PC-3 (cell line): ENCODE data around the gene C1orf198. TPM values are rescaled to one million over a fixed set of nuclear protein-coding genes. Genes with fewer than 3 reads are reported as not detected.

Experiments used
- ATAC-seq: fragments of 200-7000 bp; cut with Tn5 transposase; 2 replicates; pipeline ENCODE4 v1.9.1; 2020; ENCODE audit warnings: mild to moderate bottlenecking, moderate library complexity
- BruUV-seq: library from RNA; stranded (reverse); fragments of 400-500 nt; replicated peaks from 2 replicates; lab custom pipeline; 2021; lab: Mats Ljungman, UMichigan
- CTCF ChIA-PET: fragments of 300-600 bp; sonication (Branson Sonifier 250); formaldehyde crosslinking; loops from one replicate; lab custom pipeline; 2022; ENCODE audit warnings: antibody characterized with exemption; lab: Charles Lee
- POLR2A ChIA-PET: fragments of 300-600 bp; sonication (Branson Sonifier 250); formaldehyde crosslinking; loops from one replicate; lab custom pipeline; 2022; ENCODE audit warnings: antibody characterized with exemption; ENCODE audit not compliant: unreplicated experiment; lab: Charles Lee
- DNase-seq: peaks from one replicate; pipeline ENCODE4 v3.0.0-alpha.2; 2015
- H2AFZ ChIP-seq: fragments of 300-600 bp; sonication (generic); 2 replicates; pipeline ENCODE4 v1.6.0; 2016; ENCODE audit warnings: antibody characterized with exemption, low read length
- H3F3A ChIP-seq: fragments of 300-600 bp; sonication (generic); one replicate; pipeline ENCODE4 v1.6.0; 2017; ENCODE audit warnings: antibody characterized with exemption, low read length, control low read depth, mild to moderate bottlenecking; ENCODE audit not compliant: unreplicated experiment
- H3K27ac ChIP-seq: fragments of 300-600 bp; sonication (generic); 2 replicates; pipeline ENCODE4 v1.5.1; 2016; ENCODE audit warnings: mild to moderate bottlenecking, low read length
- H3K27me3 ChIP-seq: fragments of 300-600 bp; sonication (generic); 2 replicates; pipeline ENCODE4 v1.6.1; 2016; ENCODE audit warnings: low read length, mixed read lengths
- H3K36me3 ChIP-seq: fragments of 300-600 bp; sonication (generic); 2 replicates; pipeline ENCODE4 v1.6.1; 2016; ENCODE audit warnings: low read depth, mixed run types, low read length, mixed read lengths
- H3K4me1 ChIP-seq: fragments of 300-600 bp; sonication (generic); 2 replicates; pipeline ENCODE4 v1.5.1; 2016; ENCODE audit warnings: low read length; ENCODE audit not compliant: insufficient read depth
- H3K4me2 ChIP-seq: fragments of 300-600 bp; sonication (generic); 2 replicates; pipeline ENCODE4 v1.6.0; 2016; ENCODE audit warnings: low read length
- H3K4me3 ChIP-seq: fragments of 300-600 bp; sonication (generic); 2 replicates; pipeline ENCODE4 v1.5.1; 2016; ENCODE audit warnings: mild to moderate bottlenecking, low read length, mixed read lengths
- H3K79me2 ChIP-seq: fragments of 300-600 bp; sonication (generic); 2 replicates; pipeline ENCODE4 v1.6.1; 2017; ENCODE audit warnings: low read length, mixed read lengths
- H3K9ac ChIP-seq: fragments of 300-600 bp; sonication (generic); 2 replicates; pipeline ENCODE4 v1.6.0; 2016; ENCODE audit warnings: mild to moderate bottlenecking, low read length
- H3K9me2 ChIP-seq: fragments of 300-600 bp; sonication (generic); replicated peaks from 2 replicates; pipeline ENCODE4 v1.6.1; 2016; ENCODE audit warnings: mixed run types, low read length, mixed read lengths
- H3K9me3 ChIP-seq: fragments of 300-600 bp; sonication (generic); 2 replicates; pipeline ENCODE4 v1.6.1; 2016; ENCODE audit warnings: low read length, mixed read lengths
- H4K20me1 ChIP-seq: fragments of 300-600 bp; sonication (generic); 2 replicates; pipeline ENCODE4 v1.6.1; 2016; ENCODE audit warnings: low read length, mixed read lengths
- CTCF ChIP-seq: fragments of 300-600 bp; sonication (generic); conservative IDR thresholded peaks from 2 replicates; pipeline ENCODE4 v1.5.1; 2017; ENCODE audit warnings: antibody characterized with exemption, low read depth, mild to moderate bottlenecking, low read length
- EZH2 ChIP-seq: fragments of 300-600 bp; sonication (generic); IDR thresholded peaks from one replicate; pipeline ENCODE4 v1.6.1; 2017; ENCODE audit warnings: antibody characterized with exemption, mild to moderate bottlenecking, low read length; ENCODE audit not compliant: unreplicated experiment
- EZH2phosphoT487 ChIP-seq: fragments of 300-600 bp; sonication (generic); IDR thresholded peaks from 2 replicates; pipeline ENCODE4 v1.6.1; 2018; ENCODE audit warnings: mild to moderate bottlenecking, antibody characterized with exemption, low read length, borderline replicate concordance
- intact Hi-C: fragments of 100-400 bp; cut with micrococcal nuclease; formaldehyde crosslinking; loops from 2 replicates; pipeline ENCODE4 v1.9.0; 2023
- total RNA-seq: library from RNA; depleted of rRNA; stranded (reverse); fragments of >200 nt; gene quantifications from 2 replicates; pipeline ENCODE4 v1.2.3, GENCODE V29; 2014

Gene C1orf198
- total RNA-seq, 1 experiment from 2014 or later, result 24.8 TPM

DNA sequence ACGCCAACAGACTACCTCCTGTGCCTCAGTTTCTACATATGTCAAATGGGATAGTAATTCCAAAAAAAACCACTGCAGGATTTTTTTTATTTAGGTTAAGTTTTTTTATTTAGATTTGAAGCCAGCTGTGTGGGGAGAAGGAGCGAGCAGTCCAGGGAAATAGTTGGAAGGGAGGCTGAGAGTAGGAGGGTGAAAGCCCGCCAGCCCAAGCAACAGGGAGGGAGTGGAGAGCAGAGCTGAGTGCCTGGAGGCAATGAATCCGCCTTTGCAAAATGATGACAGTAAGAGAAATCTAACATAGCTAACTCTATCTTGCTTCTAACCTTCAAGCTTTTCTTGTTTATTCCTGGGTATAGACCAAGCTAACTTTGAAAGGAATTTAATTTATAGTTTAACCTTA is 15.6 kb upstream of the C1orf198 start:
- BruUV-seq, result no TSS peak
- TF ChIP-seq CTCF (no peak), EZH2phosphoT487 (no peak), EZH2 (no peak)
- H2AFZ ChIP-seq, result no peak overlapping the region
- no peaks in the 10 kb centered on the region for H4K20me1 ChIP-seq
- no peaks in the 10 kb centered on the region for H3K9me2 ChIP-seq
- no peak overlapping the region for H3K4me2 ChIP-seq
- no peak overlapping the region for H3K4me3 ChIP-seq
- H3K27ac ChIP-seq, result no peak overlapping the region
- no peak overlapping the region for H3K9ac ChIP-seq
- no peak for ATAC-seq
- POLR2A ChIA-PET, result no interaction called here
- no peaks in the 10 kb centered on the region for H3K36me3 ChIP-seq
- H3K27me3 ChIP-seq, result peaks cover 29% of the 10 kb centered on the region
- H3K79me2 ChIP-seq, result no peaks in the 10 kb centered on the region
- H3K4me1 ChIP-seq, result no peaks in the 10 kb centered on the region
- H3F3A ChIP-seq, result no peaks in the 10 kb centered on the region
- DNase-seq, result no peak
- 0 out of 2 replicates have a peak, but pooled peaks cover 6% of the 10 kb centered on the region for H3K9me3 ChIP-seq
- intact Hi-C loops, result no loop called here
- CTCF ChIA-PET, result no interaction called here

DNA sequence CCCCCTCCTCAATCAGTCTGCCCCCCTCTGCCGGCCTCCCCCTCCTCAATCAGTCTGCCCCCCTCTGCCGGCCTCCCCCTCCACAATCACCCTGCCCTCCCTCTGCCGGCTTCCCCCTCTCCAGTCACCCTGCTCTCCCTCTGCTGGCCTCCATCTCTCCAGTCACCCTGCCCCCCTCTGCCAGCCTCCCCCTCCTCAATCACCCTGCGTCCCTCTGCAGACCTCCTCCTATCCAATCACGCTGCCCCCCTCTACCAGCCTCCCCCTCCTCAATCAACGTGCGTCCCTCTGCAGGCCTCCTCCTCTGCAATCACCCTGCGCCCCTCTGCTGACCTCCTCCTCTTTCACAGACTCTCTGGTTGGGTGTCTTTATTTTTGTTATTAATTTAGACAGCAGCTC is 11.5 kb upstream of the C1orf198 start:
- ATAC-seq (no peak), DNase-seq (no peak)
- Histone ChIP-seq H3K9ac (no peak overlapping the region), H3F3A (no peaks in the 10 kb centered on the region), H3K79me2 (no peaks in the 10 kb centered on the region), H4K20me1 (no peaks in the 10 kb centered on the region), H3K4me2 (no peak overlapping the region), H2AFZ (no peak overlapping the region), H3K4me1 (no peaks in the 10 kb centered on the region), H3K9me3 (0 out of 2 replicates have a peak, but pooled peaks cover 6% of the 10 kb centered on the region), H3K27me3 (peaks cover 34% of the 10 kb centered on the region), H3K36me3 (no peaks in the 10 kb centered on the region), H3K4me3 (no peak overlapping the region), H3K27ac (no peak overlapping the region), H3K9me2 (no peaks in the 10 kb centered on the region)
- no peak for TF ChIP-seq EZH2phosphoT487
- no peak for TF ChIP-seq CTCF
- TF ChIP-seq EZH2, result no peak
- ChIA-PET POLR2A (no interaction called here), CTCF (no interaction called here)
- BruUV-seq, result no TSS peak
- intact Hi-C loops, result no loop called here

DNA sequence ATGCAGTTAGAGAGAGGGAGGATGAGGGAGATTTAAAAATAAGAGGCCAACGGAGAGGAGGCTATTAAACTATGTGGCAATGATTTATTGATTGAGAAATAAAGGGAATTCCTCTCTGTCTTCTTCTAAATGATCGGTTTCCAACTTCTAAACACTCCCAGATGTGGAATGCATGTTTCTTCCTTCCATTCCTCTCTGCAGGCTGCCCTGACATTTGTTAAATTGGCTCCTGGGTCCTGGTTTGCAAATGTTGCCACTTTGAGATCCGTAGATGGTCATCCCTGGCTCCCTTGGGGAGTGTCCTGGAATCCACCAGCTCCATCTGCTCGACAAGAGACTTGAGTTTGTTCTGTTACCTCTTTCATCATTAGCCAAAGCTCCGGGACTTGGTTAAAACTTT is 10.3 kb upstream of the C1orf198 start:
- H3K36me3 ChIP-seq, result no peaks in the 10 kb centered on the region
- POLR2A ChIA-PET, result no interaction called here
- no peaks in the 10 kb centered on the region for H3K4me1 ChIP-seq
- no peaks in the 10 kb centered on the region for H3K79me2 ChIP-seq
- no peak overlapping the region for H3K4me2 ChIP-seq
- H3K9me2 ChIP-seq, result no peaks in the 10 kb centered on the region
- no peaks in the 10 kb centered on the region for H3F3A ChIP-seq
- no peak overlapping the region for H2AFZ ChIP-seq
- H4K20me1 ChIP-seq, result no peaks in the 10 kb centered on the region
- no peak overlapping the region for H3K4me3 ChIP-seq
- CTCF ChIA-PET, result no interaction called here
- H3K27me3 ChIP-seq, result peaks cover 31% of the 10 kb centered on the region
- no peak overlapping the region for H3K27ac ChIP-seq
- no peaks in the 10 kb centered on the region for H3K9me3 ChIP-seq
- no peak for TF ChIP-seq EZH2phosphoT487
- no peak for TF ChIP-seq CTCF
- TF ChIP-seq EZH2, result no peak
- no peak overlapping the region for H3K9ac ChIP-seq
- DNase-seq (no peak), ATAC-seq (no peak)
- intact Hi-C loops, result no loop called here
- no TSS peak for BruUV-seq
